ENCODE measurements around the gene SLC4A5.

DNA sequence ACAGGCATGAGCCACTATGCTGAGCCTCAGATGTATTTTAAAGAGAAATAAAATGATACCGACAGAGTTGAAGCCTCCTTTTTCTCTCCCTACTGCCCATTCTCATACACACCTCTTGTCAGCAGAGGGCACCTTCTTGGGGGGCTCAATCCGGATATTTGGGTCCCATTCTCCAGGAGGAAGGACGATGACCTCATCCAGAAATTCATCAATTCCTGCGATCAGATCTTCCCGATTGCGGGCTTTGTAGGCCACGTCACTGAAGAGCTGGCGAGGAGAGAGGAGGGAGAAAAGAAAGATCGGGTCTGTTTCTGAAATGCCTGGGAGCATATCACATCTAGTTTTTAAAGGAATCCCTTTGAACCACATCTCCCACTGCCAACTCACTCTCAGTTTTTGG is 90.4 kb downstream of the SLC4A5 start:
- TF ChIP-seq, protein P1, sequence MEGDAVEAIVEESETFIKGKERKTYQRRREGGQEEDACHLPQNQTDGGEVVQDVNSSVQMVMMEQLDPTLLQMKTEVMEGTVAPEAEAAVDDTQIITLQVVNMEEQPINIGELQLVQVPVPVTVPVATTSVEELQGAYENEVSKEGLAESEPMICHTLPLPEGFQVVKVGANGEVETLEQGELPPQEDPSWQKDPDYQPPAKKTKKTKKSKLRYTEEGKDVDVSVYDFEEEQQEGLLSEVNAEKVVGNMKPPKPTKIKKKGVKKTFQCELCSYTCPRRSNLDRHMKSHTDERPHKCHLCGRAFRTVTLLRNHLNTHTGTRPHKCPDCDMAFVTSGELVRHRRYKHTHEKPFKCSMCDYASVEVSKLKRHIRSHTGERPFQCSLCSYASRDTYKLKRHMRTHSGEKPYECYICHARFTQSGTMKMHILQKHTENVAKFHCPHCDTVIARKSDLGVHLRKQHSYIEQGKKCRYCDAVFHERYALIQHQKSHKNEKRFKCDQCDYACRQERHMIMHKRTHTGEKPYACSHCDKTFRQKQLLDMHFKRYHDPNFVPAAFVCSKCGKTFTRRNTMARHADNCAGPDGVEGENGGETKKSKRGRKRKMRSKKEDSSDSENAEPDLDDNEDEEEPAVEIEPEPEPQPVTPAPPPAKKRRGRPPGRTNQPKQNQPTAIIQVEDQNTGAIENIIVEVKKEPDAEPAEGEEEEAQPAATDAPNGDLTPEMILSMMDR (conservative IDR thresholded peaks at IDR 0.05; ENCODE audit: low read depth, low read length): no peak
- no peak for TF ChIP-seq EZH2 (IDR thresholded peaks at IDR 0.05; ENCODE audit: borderline replicate concordance, low read depth, low read length, poor library complexity, severe bottlenecking)

Measured in A673 (cell line).